SK-N-SH (cell line): ENCODE results near the gene LMAN1L. TPM values are rescaled to one million over a fixed set of nuclear protein-coding genes. Genes with fewer than 3 reads are reported as not detected.

Experiments
- CTCF ChIA-PET: fragments of 300-600, 350-600 bp; formaldehyde crosslinking; extraction: SDS; loops from one replicate; lab custom pipeline; 2021; lab: Yijun Ruan, JAX
- POLR2A ChIA-PET: fragments of 350-600 bp; sonication (Branson Sonifier 250); formaldehyde crosslinking; extraction: SDS; loops from one replicate; lab custom pipeline; 2020; ENCODE audit warnings: antibody characterized with exemption, inconsistent platforms; lab: Yijun Ruan, JAX
- DNase-seq: peaks from one replicate; pipeline ENCODE4 v3.0.0; 2012
- H2AFZ ChIP-seq: fragments of 200-600 bp; sonication (generic); 2 replicates; pipeline ENCODE4 v1.8.1; 2016; ENCODE audit warnings: antibody characterized with exemption, mild to moderate bottlenecking, low read depth
- H3F3A ChIP-seq: fragments of 200-600 bp; sonication (generic); replicated peaks from 2 replicates; pipeline ENCODE3; 2016; ENCODE audit warnings: antibody characterized with exemption, mild to moderate bottlenecking; ENCODE audit not compliant: insufficient read depth
- H3K27ac ChIP-seq, 2 experiments: fragments of 200-500 bp in 1 of 2; fragments of 200-600 bp in 1 of 2; sonication (Bioruptor generic) in 1 of 2; sonication (generic), shearing (Covaris generic) in 1 of 2; 2 replicates each; pipeline versions ENCODE4 v1.5.1 to v1.6.1; 2014 to 2016; ENCODE audit warnings: low read depth in 2 of 2, inconsistent platforms in 1 of 2, low read length in 1 of 2, mild to moderate bottlenecking in 1 of 2, mixed read lengths in 1 of 2
- H3K27me3 ChIP-seq: fragments of 200-600 bp; sonication (generic), shearing (Covaris generic); 2 replicates; pipeline ENCODE4 v1.6.1; 2016; ENCODE audit warnings: mixed run types; ENCODE audit not compliant: insufficient read depth
- H3K36me3 ChIP-seq, 2 experiments: fragments of 200-500 bp in 1 of 2; fragments of 200-600 bp in 1 of 2; sonication (Bioruptor generic) in 1 of 2; sonication (generic) in 1 of 2; replicated peaks in 1 of 2; 2 replicates each; pipeline versions ENCODE3 to v1.5.1; 2014 to 2016; ENCODE audit warnings: low read length in 1 of 2, mild to moderate bottlenecking in 1 of 2; ENCODE audit not compliant: insufficient read depth in 2 of 2, control insufficient read depth in 1 of 2
- H3K4me1 ChIP-seq, 2 experiments: fragments of 200-500 bp in 1 of 2; fragments of 200-600 bp in 1 of 2; sonication (Bioruptor generic) in 1 of 2; sonication (generic), shearing (Covaris generic) in 1 of 2; 2 replicates each; pipeline versions ENCODE4 v1.5.1 to v1.6.1; 2014 to 2016; ENCODE audit warnings: low read depth in 1 of 2, low read length in 1 of 2, mixed run types in 1 of 2; ENCODE audit not compliant: insufficient read depth in 2 of 2, control insufficient read depth in 1 of 2
- H3K4me2 ChIP-seq: fragments of 200-600 bp; sonication (generic), shearing (Covaris generic); 2 replicates; pipeline ENCODE4 v1.6.1; 2017; ENCODE audit warnings: mixed run types
- H3K4me3 ChIP-seq, 2 experiments: fragments of 200-500 bp in 1 of 2; fragments of 200-600 bp in 1 of 2; sonication (Bioruptor generic) in 1 of 2; sonication (generic), shearing (Covaris generic) in 1 of 2; 2 replicates each; pipeline versions ENCODE4 v1.5.1 to v1.8.1; 2014 to 2016; ENCODE audit warnings: low read depth in 2 of 2, inconsistent platforms in 1 of 2, low read length in 1 of 2, mild to moderate bottlenecking in 1 of 2, mixed read lengths in 1 of 2, moderate library complexity in 1 of 2
- H3K79me2 ChIP-seq: fragments of 200-600 bp; sonication (generic); 2 replicates; pipeline ENCODE4 v1.8.1; 2017; ENCODE audit warnings: mild to moderate bottlenecking; ENCODE audit not compliant: insufficient read depth
- H3K9ac ChIP-seq: fragments of 200-600 bp; sonication (generic); 2 replicates; pipeline ENCODE4 v1.6.1; 2017; ENCODE audit warnings: mixed run types
- H3K9me2 ChIP-seq: fragments of 200-600 bp; sonication (generic); 2 replicates; pipeline ENCODE4 v1.6.1; 2017; ENCODE audit warnings: mixed run types
- H3K9me3 ChIP-seq: fragments of 200-600 bp; sonication (generic); 2 replicates; pipeline ENCODE4 v1.6.1; 2017; ENCODE audit warnings: mixed run types, mild to moderate bottlenecking, moderate library complexity
- H4K20me1 ChIP-seq: fragments of 200-600 bp; sonication (generic); 2 replicates; pipeline ENCODE4 v1.6.1; 2017; ENCODE audit warnings: mild to moderate bottlenecking, mixed run types; ENCODE audit not compliant: insufficient read depth
- ELF1 ChIP-seq: IDR thresholded peaks from 2 replicates; pipeline ENCODE4 v1.4.0; 2012
- EZH2phosphoT487 ChIP-seq: fragments of 200-600 bp; sonication (generic); IDR thresholded peaks from 2 replicates; pipeline ENCODE4 v1.6.1; 2017; ENCODE audit warnings: low read depth, mixed run types, mild to moderate bottlenecking, antibody characterized with exemption, moderate library complexity, borderline replicate concordance
- FOXJ3 ChIP-seq: sonication (generic); formaldehyde crosslinking; IDR thresholded peaks from 2 replicates; pipeline ENCODE4 v1.5.1; 2020; ENCODE audit warnings: mild to moderate bottlenecking, missing genetic modification reagents
- FOXM1 ChIP-seq: IDR thresholded peaks from 2 replicates; pipeline ENCODE4 v1.4.0; 2012; ENCODE audit warnings: low read depth, mild to moderate bottlenecking
- NRF1 ChIP-seq: IDR thresholded peaks from 2 replicates; pipeline ENCODE4 v1.6.1; 2012; ENCODE audit warnings: low read depth, mild to moderate bottlenecking, low read length
- POLR2AphosphoS5 ChIP-seq: IDR thresholded peaks from 2 replicates; pipeline ENCODE4 v1.6.1; 2012; ENCODE audit warnings: low read depth, low read length
- RAD21 ChIP-seq: IDR thresholded peaks from 2 replicates; pipeline ENCODE4 v1.6.1; 2012; ENCODE audit warnings: mild to moderate bottlenecking, low read length
- RCOR1 ChIP-seq: fragments of 150-350 bp; IDR thresholded peaks from 2 replicates; pipeline ENCODE4 v1.6.1; 2017; ENCODE audit warnings: antibody characterized with exemption, low read length
- REST ChIP-seq: IDR thresholded peaks from 2 replicates; pipeline ENCODE4 v1.6.1; 2012; ENCODE audit warnings: mild to moderate bottlenecking, low read depth, low read length, moderate library complexity
- RXRA ChIP-seq: IDR thresholded peaks from 2 replicates; pipeline ENCODE4 v1.4.0; 2012; ENCODE audit warnings: low read depth, mild to moderate bottlenecking, borderline replicate concordance
- SIN3A ChIP-seq: IDR thresholded peaks from 2 replicates; pipeline ENCODE4 v1.6.1; 2012; ENCODE audit warnings: low read depth, mild to moderate bottlenecking, low read length, moderate library complexity, borderline replicate concordance
- TEAD4 ChIP-seq: IDR thresholded peaks from 2 replicates; pipeline ENCODE4 v1.4.0; 2012; ENCODE audit warnings: mild to moderate bottlenecking, borderline replicate concordance; ENCODE audit not compliant: insufficient read depth
- USF1 ChIP-seq: IDR thresholded peaks from 2 replicates; pipeline ENCODE4 v1.4.0; 2012; ENCODE audit warnings: low read depth, borderline replicate concordance
- USF2 ChIP-seq: fragments of 150-350 bp; IDR thresholded peaks from 2 replicates; pipeline ENCODE4 v1.6.1; 2017; ENCODE audit warnings: antibody characterized with exemption, low read length, low read depth, borderline replicate concordance
- WGBS: methylation state at CpG from one replicate; pipeline ENCODE4 v1.1.6; 2017; ENCODE audit warnings: low lambda C conversion rate; 5-methylcytosine and 5-hydroxymethylcytosine counted together
- polyA plus RNA-seq, 3 experiments: library from polyadenylated mRNA; depleted of rRNA; stranded (reverse); fragments of >200 nt; gene quantifications; 2 replicates each; pipeline ENCODE4 v1.2.3, GENCODE V29; 2012

LMAN1L gene
- polyA plus RNA-seq, 1 of the 3 experiments (the other 2 are of a cell fraction) = 0.02 TPM

GRCh38 chr15:74826921-74827320 lies 14.3 kb downstream of the LMAN1L start:
- H3K36me3 ChIP-seq = no peaks in the 10 kb centered on the region
- CTCF ChIA-PET = interaction anchor here (0.7 to 10.2 kb wide), 12 partner anchors 10 to 192 kb away, joined by 3 to 82 read pairs (median 8); partner anchors contain the start of gene ULK3

GRCh38 chr15:74827614-74828013 lies 15.0 kb downstream of the LMAN1L start:
- 37% methylated on average over 5 of the region's 5 CpGs for whole genome bisulfite sequencing
- CTCF ChIA-PET = interaction anchor here (0.7 to 10.2 kb wide), 12 partner anchors 9 to 192 kb away, joined by 3 to 82 read pairs (median 6); partner anchors contain the start of gene ULK3
- TF ChIP-seq RAD21 = no peak; the same call in 1 of the 2 replicates
- TF ChIP-seq NRF1 = no peak
- no peak for TF ChIP-seq REST
- TF ChIP-seq FOXM1 = no peak
- TF ChIP-seq RCOR1 = no peak
- TF ChIP-seq POLR2AphosphoS5 = no peak
- TF ChIP-seq USF2 = no peak

More at GRCh38 chr15:74826921-74827320, 14.3 kb downstream of the LMAN1L start:
- H3K4me3 ChIP-seq = no peak overlapping the region
- POLR2A ChIA-PET = no interaction called here
- TF ChIP-seq RCOR1 = no peak
- TF ChIP-seq EZH2phosphoT487 = no peak
- no peak for TF ChIP-seq REST
- TF ChIP-seq FOXJ3 (CRISPR knock-in tag) = no peak
- no peak for TF ChIP-seq ELF1
- TF ChIP-seq TEAD4 = no peak
- TF ChIP-seq SIN3A = no peak
- TF ChIP-seq RXRA = no peak
- no peak for TF ChIP-seq USF1
- TF ChIP-seq, all 33 proteins: peak for 0
- Histone ChIP-seq H3K4me2 (no peak overlapping the region), H3K27me3 (peaks cover 24% of the 10 kb centered on the region; the same call in 1 of the 2 replicates), H3K9me2 (no peaks in the 10 kb centered on the region), H2AFZ (no peak overlapping the region), H4K20me1 (no peaks in the 10 kb centered on the region), H3K4me1 (peaks cover 0 to 17% of the 10 kb centered on the region in 2 experiments; a peak in 1 of 4 replicates), H3K79me2 (no peaks in the 10 kb centered on the region), H3K9ac (no peak overlapping the region), H3K27ac (no peak overlapping the region), H3K9me3 (no peaks in the 10 kb centered on the region), H3F3A (no peaks in the 10 kb centered on the region)
- WGBS = 51% methylated on average over 17 of the region's 21 CpGs
- DNase-seq = peak; percentile 47

More at GRCh38 chr15:74827614-74828013, 15.0 kb downstream of the LMAN1L start:
- no peak for DNase-seq
- H3K9ac ChIP-seq = no peak overlapping the region
- H3F3A ChIP-seq = no peaks in the 10 kb centered on the region
- H3K4me1 ChIP-seq = peaks cover 0 to 22% of the 10 kb centered on the region in 2 experiments; a peak in 1 of 4 replicates
- H3K27me3 ChIP-seq = peaks cover 24% of the 10 kb centered on the region; the same call in 1 of the 2 replicates
- no peak overlapping the region for H2AFZ ChIP-seq
- H3K4me3 ChIP-seq = no peak overlapping the region
- no peaks in the 10 kb centered on the region for H3K79me2 ChIP-seq
- H3K27ac ChIP-seq = no peak overlapping the region
- no peaks in the 10 kb centered on the region for H3K9me2 ChIP-seq
- no peaks in the 10 kb centered on the region for H3K36me3 ChIP-seq
- POLR2A ChIA-PET = no interaction called here
- H3K9me3 ChIP-seq = no peaks in the 10 kb centered on the region
- no peaks in the 10 kb centered on the region for H4K20me1 ChIP-seq
- H3K4me2 ChIP-seq = no peak overlapping the region
